ENCODE data around the gene PUS3.

The PUS3 gene

DNA sequence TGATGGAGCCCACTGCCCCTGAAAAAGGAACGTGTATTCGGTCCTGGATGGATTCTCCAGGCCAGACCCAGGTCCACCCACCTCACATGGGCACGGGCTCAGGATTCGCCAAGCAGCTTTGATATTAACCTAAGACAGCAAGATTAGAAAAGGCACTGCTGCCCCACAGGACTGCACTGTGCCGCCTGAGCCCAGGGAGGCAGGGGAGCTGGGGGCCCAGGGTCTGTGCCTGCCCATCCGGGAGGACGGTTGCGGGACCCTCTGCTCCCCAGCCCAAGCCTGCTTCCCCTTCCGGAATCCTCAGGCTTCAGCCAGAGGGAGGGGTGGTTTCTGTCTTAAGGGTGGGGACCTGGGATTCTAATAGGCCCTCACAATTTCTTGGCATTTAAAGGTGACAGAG is 29.3 kb upstream of the PUS3 start:
- DNase-seq (ENCODE audit: extremely low read depth, low read depth) = no peak
- no peak for TF ChIP-seq CTCF (IDR thresholded peaks at IDR 0.05; ENCODE audit: low read depth, low read length, missing control alignments)
- no peak overlapping the region for H3K4me3 ChIP-seq (replicated peaks; ENCODE audit: low read depth, low read length)

DNA sequence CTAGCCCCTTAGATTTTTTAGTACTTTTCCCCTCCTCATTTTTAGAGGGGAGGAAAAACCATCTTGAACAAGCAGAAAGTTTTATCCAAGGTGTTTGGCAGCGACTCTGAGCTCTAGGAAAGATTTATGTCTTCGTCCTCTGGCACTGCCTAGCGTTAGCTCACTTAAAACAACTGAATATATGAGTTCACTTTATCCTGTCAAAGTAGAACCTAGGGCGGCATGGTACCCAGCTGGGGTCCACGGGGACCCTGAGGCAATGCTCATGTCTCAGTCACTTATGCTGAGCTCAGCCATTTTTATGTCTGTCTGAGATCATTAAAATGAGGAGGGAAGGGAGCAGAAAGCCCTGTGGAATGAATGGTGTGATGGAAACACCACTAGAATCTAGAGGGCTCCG is 28.7 kb upstream of the PUS3 start:
- no peak overlapping the region for H3K4me3 ChIP-seq (replicated peaks; ENCODE audit: low read depth, low read length)
- no peak for DNase-seq (ENCODE audit: extremely low read depth, low read depth)
- no peak for TF ChIP-seq CTCF (IDR thresholded peaks at IDR 0.05; ENCODE audit: low read depth, low read length, missing control alignments)

GRCh38 chr11:125931116-125931515 is 28.1 kb upstream of the PUS3 start:
- no peak overlapping the region for H3K4me3 ChIP-seq (replicated peaks; ENCODE audit: low read depth, low read length)
- no peak for TF ChIP-seq CTCF (IDR thresholded peaks at IDR 0.05; ENCODE audit: low read depth, low read length, missing control alignments)
- no peak for DNase-seq (ENCODE audit: extremely low read depth, low read depth)

DNA sequence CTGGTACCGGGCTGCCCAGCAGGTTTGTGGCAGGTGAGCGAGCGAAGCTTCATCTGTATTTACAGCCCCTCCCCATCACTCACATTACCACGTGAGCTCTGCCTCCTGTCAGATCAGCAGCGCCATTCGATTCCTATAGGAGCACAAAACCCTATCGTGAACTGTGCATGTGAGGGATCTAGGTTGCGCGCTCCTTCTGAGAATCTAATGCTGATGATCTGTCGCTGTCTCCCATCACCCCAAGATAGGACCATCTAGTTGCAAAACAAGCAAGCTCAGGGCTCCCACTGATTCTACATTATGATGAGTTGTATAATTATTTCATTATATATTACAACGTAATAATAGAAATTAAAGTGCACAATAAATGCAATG is 27.1 kb upstream of the PUS3 start:
- TF ChIP-seq CTCF (IDR thresholded peaks at IDR 0.05; ENCODE audit: low read depth, low read length, missing control alignments) = no peak
- no peak overlapping the region for H3K4me3 ChIP-seq (replicated peaks; ENCODE audit: low read depth, low read length)
- DNase-seq (ENCODE audit: extremely low read depth, low read depth) = no peak

- no peak for DNase-seq (ENCODE audit: extremely low read depth, low read depth)
- TF ChIP-seq CTCF (IDR thresholded peaks at IDR 0.05; ENCODE audit: low read depth, low read length, missing control alignments) = no peak
- no peak overlapping the region for H3K4me3 ChIP-seq (replicated peaks; ENCODE audit: low read depth, low read length)
Observed at GRCh38 chr11:125929445-125930075, 26.6 kb upstream of the PUS3 start.

DNA sequence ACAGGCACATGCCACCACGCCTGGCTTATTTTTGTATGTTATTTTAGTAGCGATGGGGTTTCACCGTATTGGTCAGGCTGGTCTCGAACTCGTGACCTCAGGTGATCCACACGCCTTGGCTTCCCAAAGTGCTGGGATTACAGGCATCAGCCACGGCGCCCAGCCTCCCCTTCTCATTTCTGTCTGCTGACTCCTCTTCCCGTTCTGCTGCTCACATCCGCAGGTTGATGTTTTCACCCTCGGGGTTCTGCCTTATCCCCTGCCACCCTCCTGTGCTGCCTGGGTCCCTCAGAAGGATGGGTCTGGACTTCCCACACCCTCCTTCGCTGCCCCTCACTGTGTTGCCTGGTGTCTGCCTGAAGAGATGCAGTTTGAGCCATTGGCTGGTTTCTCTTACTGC is 23.7 kb upstream of the PUS3 start:
- no peak overlapping the region for H3K4me3 ChIP-seq (replicated peaks; ENCODE audit: low read depth, low read length)
- DNase-seq (ENCODE audit: extremely low read depth, low read depth) = no peak
- TF ChIP-seq CTCF (IDR thresholded peaks at IDR 0.05; ENCODE audit: low read depth, low read length, missing control alignments) = no peak

- no peak overlapping the region for H3K4me3 ChIP-seq (replicated peaks; ENCODE audit: low read depth, low read length)
Observed at GRCh38 chr11:125925804-125926203, 22.8 kb upstream of the PUS3 start.

More at GRCh38 chr11:125925804-125926203, 22.8 kb upstream of the PUS3 start:
- DNase-seq (ENCODE audit: extremely low read depth, low read depth) = no peak
- no peak for TF ChIP-seq CTCF (IDR thresholded peaks at IDR 0.05; ENCODE audit: low read depth, low read length, missing control alignments)

Data from HFF-Myc (cell line).